ENCODE results near the gene MPI.

Gene MPI, protein sequence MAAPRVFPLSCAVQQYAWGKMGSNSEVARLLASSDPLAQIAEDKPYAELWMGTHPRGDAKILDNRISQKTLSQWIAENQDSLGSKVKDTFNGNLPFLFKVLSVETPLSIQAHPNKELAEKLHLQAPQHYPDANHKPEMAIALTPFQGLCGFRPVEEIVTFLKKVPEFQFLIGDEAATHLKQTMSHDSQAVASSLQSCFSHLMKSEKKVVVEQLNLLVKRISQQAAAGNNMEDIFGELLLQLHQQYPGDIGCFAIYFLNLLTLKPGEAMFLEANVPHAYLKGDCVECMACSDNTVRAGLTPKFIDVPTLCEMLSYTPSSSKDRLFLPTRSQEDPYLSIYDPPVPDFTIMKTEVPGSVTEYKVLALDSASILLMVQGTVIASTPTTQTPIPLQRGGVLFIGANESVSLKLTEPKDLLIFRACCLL

GRCh38 chr15:74889883-74890664, at the start of gene MPI:
MPI (plus strand) TSS chr15:74890042; CDS start chr15:74890074, 32 bp downstream.
- H3K4me2 ChIP-seq (ENCODE audit: low read length) = peak within 1 kb of the TSS; percentile 98
- H3K4me3 ChIP-seq (ENCODE audit: low read length) = peak within 1 kb of the TSS; percentile 85
- H3K27ac ChIP-seq (ENCODE audit: low read length) = peak within 1 kb of the TSS; percentile 92
- peaks cover 26% of the 10 kb centered on the region for H3K36me3 ChIP-seq (replicated peaks; ENCODE audit: low read depth, low read length)
- peak within 1 kb of the TSS; percentile 90 for H2AFZ ChIP-seq (ENCODE audit: low read depth, low read length)
- H3K4me1 ChIP-seq (ENCODE audit: low read length) = peaks cover 48% of the 10 kb centered on the region
- no peak for TF ChIP-seq EZH2phosphoT487 (IDR thresholded peaks at IDR 0.05; ENCODE audit: low read depth)
- TF ChIP-seq, protein P1, sequence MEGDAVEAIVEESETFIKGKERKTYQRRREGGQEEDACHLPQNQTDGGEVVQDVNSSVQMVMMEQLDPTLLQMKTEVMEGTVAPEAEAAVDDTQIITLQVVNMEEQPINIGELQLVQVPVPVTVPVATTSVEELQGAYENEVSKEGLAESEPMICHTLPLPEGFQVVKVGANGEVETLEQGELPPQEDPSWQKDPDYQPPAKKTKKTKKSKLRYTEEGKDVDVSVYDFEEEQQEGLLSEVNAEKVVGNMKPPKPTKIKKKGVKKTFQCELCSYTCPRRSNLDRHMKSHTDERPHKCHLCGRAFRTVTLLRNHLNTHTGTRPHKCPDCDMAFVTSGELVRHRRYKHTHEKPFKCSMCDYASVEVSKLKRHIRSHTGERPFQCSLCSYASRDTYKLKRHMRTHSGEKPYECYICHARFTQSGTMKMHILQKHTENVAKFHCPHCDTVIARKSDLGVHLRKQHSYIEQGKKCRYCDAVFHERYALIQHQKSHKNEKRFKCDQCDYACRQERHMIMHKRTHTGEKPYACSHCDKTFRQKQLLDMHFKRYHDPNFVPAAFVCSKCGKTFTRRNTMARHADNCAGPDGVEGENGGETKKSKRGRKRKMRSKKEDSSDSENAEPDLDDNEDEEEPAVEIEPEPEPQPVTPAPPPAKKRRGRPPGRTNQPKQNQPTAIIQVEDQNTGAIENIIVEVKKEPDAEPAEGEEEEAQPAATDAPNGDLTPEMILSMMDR (IDR thresholded peaks at IDR 0.05; ENCODE audit: low read depth, low read length) = no peak
- peak within 1 kb of the TSS; percentile 93 for H3K9ac ChIP-seq (ENCODE audit: low read length)
- H4K20me1 ChIP-seq (ENCODE audit: insufficient read depth, low read length) = no peaks in the 10 kb centered on the region
- H3K9me3 ChIP-seq (ENCODE audit: insufficient read depth, low read length) = no peaks in the 10 kb centered on the region
- H3K79me2 ChIP-seq (ENCODE audit: low read length) = peaks cover 38% of the 10 kb centered on the region
- H3K27me3 ChIP-seq (ENCODE audit: low read depth, low read length) = no peaks in the 10 kb centered on the region

GRCh38 chr15:74840851-74841775, 48.7 kb upstream of the MPI start:
- Histone ChIP-seq H3K9me3 (ENCODE audit: insufficient read depth, low read length) (no peaks in the 10 kb centered on the region), H3K27me3 (ENCODE audit: low read depth, low read length) (no peaks in the 10 kb centered on the region), H3K4me3 (ENCODE audit: low read length) (no peak overlapping the region; the same call in 1 of the 2 replicates), H3K4me2 (ENCODE audit: low read length) (peak overlapping the region; percentile 87; the same call in 1 of the 2 replicates), H3K79me2 (ENCODE audit: low read length) (peaks cover 13% of the 10 kb centered on the region), H3K27ac (ENCODE audit: low read length) (no peak overlapping the region), H2AFZ (ENCODE audit: low read depth, low read length) (no peak overlapping the region), H3K4me1 (ENCODE audit: low read length) (peaks cover 29% of the 10 kb centered on the region), H3K9ac (ENCODE audit: low read length) (no peak overlapping the region), H3K36me3 (replicated peaks; ENCODE audit: low read depth, low read length) (peaks cover 50% of the 10 kb centered on the region), H4K20me1 (ENCODE audit: insufficient read depth, low read length) (no peaks in the 10 kb centered on the region)
- TF ChIP-seq, protein P1 (IDR thresholded peaks at IDR 0.05; ENCODE audit: low read depth, low read length) = no peak
- TF ChIP-seq EZH2phosphoT487 (IDR thresholded peaks at IDR 0.05; ENCODE audit: low read depth) = no peak

GRCh38 chr15:74841891-74842373, 47.9 kb upstream of the MPI start:
- Histone ChIP-seq H2AFZ (ENCODE audit: low read depth, low read length) (no peak overlapping the region), H3K27ac (ENCODE audit: low read length) (no peak overlapping the region), H3K4me2 (ENCODE audit: low read length) (peak overlapping the region; percentile 87), H3K9ac (ENCODE audit: low read length) (peak overlapping the region; percentile 85), H3K4me1 (ENCODE audit: low read length) (peaks cover 29% of the 10 kb centered on the region), H3K36me3 (replicated peaks; ENCODE audit: low read depth, low read length) (peaks cover 48% of the 10 kb centered on the region), H3K27me3 (ENCODE audit: low read depth, low read length) (no peaks in the 10 kb centered on the region), H4K20me1 (ENCODE audit: insufficient read depth, low read length) (no peaks in the 10 kb centered on the region), H3K9me3 (ENCODE audit: insufficient read depth, low read length) (no peaks in the 10 kb centered on the region), H3K79me2 (ENCODE audit: low read length) (peaks cover 13% of the 10 kb centered on the region), H3K4me3 (ENCODE audit: low read length) (peak overlapping the region; percentile 82)
- TF ChIP-seq, protein P1 (IDR thresholded peaks at IDR 0.05; ENCODE audit: low read depth, low read length) = no peak
- TF ChIP-seq EZH2phosphoT487 (IDR thresholded peaks at IDR 0.05; ENCODE audit: low read depth) = no peak
